Fibroblast of lung (primary cell): ENCODE data around the gene FNDC3A.

Source experiments
- EZH2 ChIP-seq: IDR thresholded peaks from 2 replicates; pipeline ENCODE4 v1.5.1; 2012; ENCODE audit warnings: low read length, control low read depth, mild to moderate bottlenecking; ENCODE audit errors: missing control alignments
- TF ChIP-seq, protein P1 (sequence below), 2 donors: IDR thresholded peaks in 1 of 2; conservative IDR thresholded peaks in 1 of 2; 1 replicate in 1 of 2; 2 replicates in 1 of 2; pipeline ENCODE4 v1.5.1; 2011 to 2012; ENCODE audit warnings: low read length in 2 of 2, control low read depth in 1 of 2, inconsistent platforms in 1 of 2, low read depth in 1 of 2, mild to moderate bottlenecking in 1 of 2

GRCh38 chr13:48983331-48983730 is 7.6 kb downstream of the FNDC3A start:
- TF ChIP-seq, protein P1, sequence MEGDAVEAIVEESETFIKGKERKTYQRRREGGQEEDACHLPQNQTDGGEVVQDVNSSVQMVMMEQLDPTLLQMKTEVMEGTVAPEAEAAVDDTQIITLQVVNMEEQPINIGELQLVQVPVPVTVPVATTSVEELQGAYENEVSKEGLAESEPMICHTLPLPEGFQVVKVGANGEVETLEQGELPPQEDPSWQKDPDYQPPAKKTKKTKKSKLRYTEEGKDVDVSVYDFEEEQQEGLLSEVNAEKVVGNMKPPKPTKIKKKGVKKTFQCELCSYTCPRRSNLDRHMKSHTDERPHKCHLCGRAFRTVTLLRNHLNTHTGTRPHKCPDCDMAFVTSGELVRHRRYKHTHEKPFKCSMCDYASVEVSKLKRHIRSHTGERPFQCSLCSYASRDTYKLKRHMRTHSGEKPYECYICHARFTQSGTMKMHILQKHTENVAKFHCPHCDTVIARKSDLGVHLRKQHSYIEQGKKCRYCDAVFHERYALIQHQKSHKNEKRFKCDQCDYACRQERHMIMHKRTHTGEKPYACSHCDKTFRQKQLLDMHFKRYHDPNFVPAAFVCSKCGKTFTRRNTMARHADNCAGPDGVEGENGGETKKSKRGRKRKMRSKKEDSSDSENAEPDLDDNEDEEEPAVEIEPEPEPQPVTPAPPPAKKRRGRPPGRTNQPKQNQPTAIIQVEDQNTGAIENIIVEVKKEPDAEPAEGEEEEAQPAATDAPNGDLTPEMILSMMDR (conservative IDR thresholded peaks at IDR 0.05 in 1 of 2, IDR thresholded peaks at IDR 0.05 in 1 of 2; ENCODE audit: low read depth in 1 of 2, low read length in 2 of 2): no peak
- TF ChIP-seq EZH2: no peak
